Measurements from ENCODE around the gene CBL.

- TF ChIP-seq CTCF (IDR thresholded peaks at IDR 0.05) (no peak), POLR2A (IDR thresholded peaks at IDR 0.05) (no peak)
Observed at GRCh38 chr11:119157063-119157462, 49.1 kb upstream of the CBL start.
